ENCODE measurements around the gene CNRIP1.

Gene CNRIP1

DNA sequence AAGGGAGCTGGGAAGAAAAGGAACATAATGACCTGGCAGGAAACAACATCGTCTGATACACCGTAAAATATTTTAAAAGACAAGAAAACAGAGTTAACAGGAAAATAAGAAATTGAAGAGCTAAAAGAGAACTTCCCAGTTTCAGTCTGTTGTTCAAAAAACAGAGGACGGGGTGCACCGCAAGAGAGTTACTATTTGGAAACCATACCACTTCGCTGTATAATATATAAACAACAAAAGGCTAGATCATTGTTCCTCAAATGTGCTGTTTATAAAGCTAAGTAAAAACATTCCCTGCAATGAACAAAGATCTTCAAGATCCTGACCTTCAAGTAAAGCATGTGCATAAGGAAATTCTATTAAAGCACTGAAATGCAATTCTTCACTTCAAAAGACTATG lies 69.6 kb downstream of the CNRIP1 start:
- Histone ChIP-seq H3K9me3 (ENCODE audit: control insufficient read depth, low read length) (no peaks in the 10 kb centered on the region), H3K27me3 (replicated peaks; ENCODE audit: control insufficient read depth, insufficient read depth, low read length) (no peaks in the 10 kb centered on the region), H3K4me1 (ENCODE audit: control insufficient read depth, insufficient read depth, low read length) (peaks cover 46% of the 10 kb centered on the region), H3K9ac (ENCODE audit: low read length) (peak overlapping the region; percentile 94), H3K36me3 (ENCODE audit: control insufficient read depth, insufficient read depth, low read length, severe bottlenecking) (no peaks in the 10 kb centered on the region), H3K4me3 (ENCODE audit: low read length) (peak overlapping the region; percentile 97)
- no peak for DNase-seq (ENCODE audit: low read depth)

DNA sequence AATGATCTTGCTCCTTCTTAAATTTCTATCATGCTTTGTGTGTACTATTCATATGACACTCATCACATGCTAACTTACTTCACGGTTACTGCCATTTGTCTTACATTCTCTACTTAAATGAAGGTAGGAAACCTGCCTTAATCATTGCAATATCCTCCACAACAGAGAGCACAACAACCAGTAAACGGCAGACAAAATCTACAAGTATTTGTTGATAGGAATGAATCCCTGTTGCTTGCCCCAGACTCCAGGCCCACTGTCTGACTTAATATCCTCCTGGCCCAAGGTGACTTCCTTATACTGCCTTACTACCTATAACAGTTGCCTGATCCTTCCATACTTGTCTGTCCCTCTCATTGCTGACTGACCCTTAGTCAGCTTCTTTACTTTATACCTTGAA lies 70.9 kb downstream of the CNRIP1 start:
- no peaks in the 10 kb centered on the region for H3K27me3 ChIP-seq (replicated peaks; ENCODE audit: control insufficient read depth, insufficient read depth, low read length)

DNA sequence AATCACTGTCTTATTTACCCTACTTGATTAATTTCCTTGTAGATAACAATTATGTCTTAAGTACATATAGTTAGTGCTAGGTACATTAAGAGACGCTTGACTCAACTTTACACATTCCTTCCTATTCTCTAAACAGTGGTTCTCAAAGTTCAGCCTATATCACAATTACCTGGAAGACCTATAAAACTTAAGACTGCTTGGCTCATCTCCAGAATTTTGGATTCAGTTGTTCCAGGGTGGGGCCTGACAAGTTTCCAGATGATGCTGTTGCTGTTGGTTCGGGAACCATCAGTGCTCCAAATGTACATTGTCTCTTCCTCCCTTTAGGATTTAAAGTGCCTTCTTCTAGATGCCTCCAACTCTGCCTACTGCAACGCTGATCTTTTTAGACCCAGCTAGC lies 71.4 kb downstream of the CNRIP1 start:
- no peaks in the 10 kb centered on the region for H3K27me3 ChIP-seq (replicated peaks; ENCODE audit: control insufficient read depth, insufficient read depth, low read length)
- no peak for DNase-seq (ENCODE audit: low read depth)
- no peaks in the 10 kb centered on the region for H3K9me3 ChIP-seq (ENCODE audit: control insufficient read depth, low read length)
- H3K4me3 ChIP-seq (ENCODE audit: low read length), result no peak overlapping the region
- no peak overlapping the region for H3K9ac ChIP-seq (ENCODE audit: low read length)
- peaks cover 41% of the 10 kb centered on the region for H3K4me1 ChIP-seq (ENCODE audit: control insufficient read depth, insufficient read depth, low read length)
- peaks cover 4% of the 10 kb centered on the region for H3K36me3 ChIP-seq (ENCODE audit: control insufficient read depth, insufficient read depth, low read length, severe bottlenecking)

More for the DNA sequence above, 70.9 kb downstream of the CNRIP1 start:
- no peak for DNase-seq (ENCODE audit: low read depth)
- H3K9me3 ChIP-seq (ENCODE audit: control insufficient read depth, low read length), result no peaks in the 10 kb centered on the region
- peaks cover 40% of the 10 kb centered on the region for H3K4me1 ChIP-seq (ENCODE audit: control insufficient read depth, insufficient read depth, low read length)
- H3K4me3 ChIP-seq (ENCODE audit: low read length), result peak overlapping the region; percentile 17
- peaks cover 4% of the 10 kb centered on the region for H3K36me3 ChIP-seq (ENCODE audit: control insufficient read depth, insufficient read depth, low read length, severe bottlenecking)
- no peak overlapping the region for H3K9ac ChIP-seq (ENCODE audit: low read length)

DNA sequence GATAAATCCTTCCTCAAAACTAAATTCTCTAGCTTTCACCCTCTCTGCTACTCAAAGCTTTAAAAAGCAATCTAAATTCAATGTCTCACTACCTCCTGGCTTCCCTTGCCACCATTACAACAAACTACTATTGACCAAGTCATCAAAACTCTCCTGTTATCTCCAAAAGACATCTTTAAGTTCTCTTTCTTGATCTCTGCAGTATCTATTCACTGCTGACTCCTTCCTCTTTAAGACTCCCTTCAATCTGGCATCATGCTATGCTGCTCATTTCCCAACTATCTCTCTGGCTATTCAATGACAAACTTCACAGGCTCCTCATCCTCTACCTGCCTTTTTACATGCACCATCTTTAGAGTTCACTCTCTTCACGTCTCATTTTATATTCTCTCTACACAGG lies 73.4 kb downstream of the CNRIP1 start:
- DNase-seq (ENCODE audit: low read depth), result no peak

DNA sequence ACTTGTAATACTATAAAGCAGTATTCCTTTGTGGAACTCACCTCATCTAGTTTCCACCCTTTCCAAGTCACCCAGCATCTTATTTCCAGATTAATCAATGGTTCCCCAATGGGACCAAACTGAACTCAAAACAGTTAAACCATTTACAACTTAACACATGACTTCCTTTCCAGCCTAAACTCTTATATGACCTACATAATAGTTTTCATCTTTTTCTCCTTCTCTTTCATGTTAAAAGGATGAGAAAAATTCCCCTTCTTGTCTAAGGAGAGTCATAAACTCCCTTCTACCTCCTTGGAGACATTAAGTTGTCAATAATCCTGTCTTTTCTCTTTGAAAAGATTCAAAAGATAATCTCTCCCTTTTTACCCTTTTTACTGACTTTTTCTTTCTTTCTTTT lies 74.1 kb downstream of the CNRIP1 start:
- no peaks in the 10 kb centered on the region for H3K27me3 ChIP-seq (replicated peaks; ENCODE audit: control insufficient read depth, insufficient read depth, low read length)
- H3K36me3 ChIP-seq (ENCODE audit: control insufficient read depth, insufficient read depth, low read length, severe bottlenecking), result peaks cover 4% of the 10 kb centered on the region
- no peaks in the 10 kb centered on the region for H3K9me3 ChIP-seq (ENCODE audit: control insufficient read depth, low read length)
- peaks cover 43% of the 10 kb centered on the region for H3K4me1 ChIP-seq (ENCODE audit: control insufficient read depth, insufficient read depth, low read length)
- H3K9ac ChIP-seq (ENCODE audit: low read length), result no peak overlapping the region
- no peak overlapping the region for H3K4me3 ChIP-seq (ENCODE audit: low read length)
- no peak for DNase-seq (ENCODE audit: low read depth)

More for the DNA sequence above, 73.4 kb downstream of the CNRIP1 start:
- H3K9ac ChIP-seq (ENCODE audit: low read length), result no peak overlapping the region
- H3K4me3 ChIP-seq (ENCODE audit: low read length), result no peak overlapping the region
- H3K9me3 ChIP-seq (ENCODE audit: control insufficient read depth, low read length), result no peaks in the 10 kb centered on the region
- peaks cover 44% of the 10 kb centered on the region for H3K4me1 ChIP-seq (ENCODE audit: control insufficient read depth, insufficient read depth, low read length)
- no peaks in the 10 kb centered on the region for H3K27me3 ChIP-seq (replicated peaks; ENCODE audit: control insufficient read depth, insufficient read depth, low read length)
- peaks cover 4% of the 10 kb centered on the region for H3K36me3 ChIP-seq (ENCODE audit: control insufficient read depth, insufficient read depth, low read length, severe bottlenecking)

DNA sequence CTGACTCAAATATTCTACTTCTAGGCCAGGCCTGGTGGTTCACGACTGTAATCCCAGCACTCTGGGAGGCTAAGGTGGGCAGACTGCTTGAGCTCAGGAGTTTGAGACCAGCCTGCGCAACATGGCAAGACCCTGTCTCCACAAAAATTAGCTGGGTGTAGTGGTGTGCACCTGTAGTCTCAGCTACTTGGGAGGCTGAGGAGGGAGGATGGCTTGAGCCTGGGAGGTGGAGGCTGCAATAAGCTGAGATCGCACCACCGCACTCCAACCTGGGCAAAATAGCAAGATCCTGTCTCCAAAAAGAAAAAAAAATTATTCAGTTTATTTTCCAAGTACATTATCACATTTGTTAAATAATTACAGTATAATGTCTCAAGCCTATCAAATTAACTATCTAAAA lies 74.7 kb downstream of the CNRIP1 start:
- Histone ChIP-seq H3K4me3 (ENCODE audit: low read length) (no peak overlapping the region), H3K9me3 (ENCODE audit: control insufficient read depth, low read length) (no peaks in the 10 kb centered on the region), H3K27me3 (replicated peaks; ENCODE audit: control insufficient read depth, insufficient read depth, low read length) (no peaks in the 10 kb centered on the region), H3K9ac (ENCODE audit: low read length) (no peak overlapping the region), H3K4me1 (ENCODE audit: control insufficient read depth, insufficient read depth, low read length) (peaks cover 37% of the 10 kb centered on the region), H3K36me3 (ENCODE audit: control insufficient read depth, insufficient read depth, low read length, severe bottlenecking) (peaks cover 4% of the 10 kb centered on the region)
- no peak for DNase-seq (ENCODE audit: low read depth)

DNA sequence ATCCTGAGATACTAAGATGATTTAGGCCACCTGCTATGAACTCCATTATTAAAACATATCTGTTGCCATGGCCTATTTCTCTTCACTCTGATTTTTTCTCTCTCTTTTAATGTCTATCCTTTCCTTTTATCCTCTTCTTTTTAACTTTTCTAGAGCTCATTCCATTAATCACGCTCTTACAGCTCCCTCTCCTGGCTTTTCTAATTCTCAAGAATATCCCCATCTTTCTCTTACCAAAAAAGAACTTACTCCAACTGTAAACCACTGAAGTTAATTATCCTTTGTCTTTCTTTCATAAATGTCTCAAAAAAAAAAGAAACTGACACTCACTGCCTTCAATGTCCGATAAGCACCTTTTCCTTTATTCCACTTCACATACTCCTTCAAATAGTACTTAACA lies 75.3 kb downstream of the CNRIP1 start:
- DNase-seq (ENCODE audit: low read depth), result no peak
- H3K36me3 ChIP-seq (ENCODE audit: control insufficient read depth, insufficient read depth, low read length, severe bottlenecking), result peaks cover 4% of the 10 kb centered on the region
- H3K9me3 ChIP-seq (ENCODE audit: control insufficient read depth, low read length), result no peaks in the 10 kb centered on the region
- H3K4me3 ChIP-seq (ENCODE audit: low read length), result no peak overlapping the region
- H3K4me1 ChIP-seq (ENCODE audit: control insufficient read depth, insufficient read depth, low read length), result peaks cover 30% of the 10 kb centered on the region
- no peak overlapping the region for H3K9ac ChIP-seq (ENCODE audit: low read length)
- H3K27me3 ChIP-seq (replicated peaks; ENCODE audit: control insufficient read depth, insufficient read depth, low read length), result no peaks in the 10 kb centered on the region

Data from adipocyte (in vitro differentiated cells).